Mammary epithelial cell (primary cell): ENCODE results near the gene HERPUD1.

Source experiments
- CTCF ChIP-seq, 2 donors: IDR thresholded peaks in 1 of 2; conservative IDR thresholded peaks in 1 of 2; 2 replicates each; pipeline ENCODE4 v1.5.1; 2011 to 2012; ENCODE audit warnings: inconsistent platforms in 2 of 2, low read length in 2 of 2, mild to moderate bottlenecking in 2 of 2, control low read depth in 1 of 2, low read depth in 1 of 2; ENCODE audit not compliant: insufficient read depth in 1 of 2; ENCODE audit errors: extremely low read depth in 1 of 2
- EZH2 ChIP-seq: IDR thresholded peaks from 2 replicates; pipeline ENCODE4 v1.6.1; 2012; ENCODE audit warnings: low read length, inconsistent platforms, borderline replicate concordance

- TF ChIP-seq CTCF (conservative IDR thresholded peaks at IDR 0.05 in 1 of 2, IDR thresholded peaks at IDR 0.05 in 1 of 2; ENCODE audit: extremely low read depth in 1 of 2, insufficient read depth in 1 of 2, low read depth in 1 of 2, low read length in 2 of 2) = no peak
- TF ChIP-seq EZH2 = no peak
These were observed 24.1 kb downstream of the HERPUD1 start for GRCh38 chr16:56956076-56956475.
